ENCODE measurements around the gene AFAP1. TPM values are rescaled to one million over a fixed set of nuclear protein-coding genes. Genes with fewer than 3 reads are reported as not detected.

The AFAP1 gene
- total RNA-seq, 2 donors from 2014 or later = 29.7 to 43.9 TPM

GRCh38 chr4:7819446-7819845, 120.2 kb downstream of the AFAP1 start:
- Histone ChIP-seq H3K9me3 (no peaks in the 10 kb centered on the region), H3K4me1 (peaks cover 10% of the 10 kb centered on the region), H3K36me3 (no peaks in the 10 kb centered on the region), H3K9ac (ENCODE audit: low read depth in 2 of 2, low read length in 2 of 2) (no peak overlapping the region), H3K27me3 (no peaks in the 10 kb centered on the region), H3K4me3 (no peak overlapping the region), H3K27ac (no peak overlapping the region)
- TF ChIP-seq CTCF (IDR thresholded peaks at IDR 0.05) = no peak
- intact Hi-C loops (cut with DNase I) = no loop called here
- DNase-seq = no peak

GRCh38 chr4:7818399-7818911, 121.2 kb downstream of the AFAP1 start:
- Histone ChIP-seq H3K9ac (ENCODE audit: low read depth in 2 of 2, low read length in 2 of 2) (peak overlapping the region in 1 of 2 donors; percentile 7), H3K27ac (no peak overlapping the region), H3K36me3 (no peaks in the 10 kb centered on the region), H3K4me1 (peaks cover under 1% of the 10 kb centered on the region), H3K27me3 (no peaks in the 10 kb centered on the region), H3K9me3 (no peaks in the 10 kb centered on the region), H3K4me3 (no peak overlapping the region)
- no peak for DNase-seq
- intact Hi-C loops (cut with DNase I) = no loop called here
- TF ChIP-seq CTCF (IDR thresholded peaks at IDR 0.05) = no peak

- no peak for DNase-seq
- no peak for TF ChIP-seq CTCF (IDR thresholded peaks at IDR 0.05)
- H3K4me3 ChIP-seq = no peak overlapping the region
- no peak overlapping the region for H3K27ac ChIP-seq
- no peaks in the 10 kb centered on the region for H3K9me3 ChIP-seq
- no peak overlapping the region for H3K9ac ChIP-seq (ENCODE audit: low read depth in 2 of 2, low read length in 2 of 2)
- H3K36me3 ChIP-seq = no peaks in the 10 kb centered on the region
- H3K4me1 ChIP-seq = no peaks in the 10 kb centered on the region
- intact Hi-C loops (cut with DNase I) = no loop called here
- no peaks in the 10 kb centered on the region for H3K27me3 ChIP-seq
Measured at GRCh38 chr4:7817877-7818398, 121.7 kb downstream of the AFAP1 start.

- Histone ChIP-seq H3K4me1 (no peaks in the 10 kb centered on the region), H3K36me3 (no peaks in the 10 kb centered on the region), H3K27me3 (no peaks in the 10 kb centered on the region), H3K9ac (ENCODE audit: low read depth in 2 of 2, low read length in 2 of 2) (no peak overlapping the region), H3K9me3 (no peaks in the 10 kb centered on the region), H3K4me3 (no peak overlapping the region), H3K27ac (no peak overlapping the region)
- TF ChIP-seq CTCF (IDR thresholded peaks at IDR 0.05) = no peak
- DNase-seq = no peak
- intact Hi-C loops (cut with DNase I) = no loop called here
Measured at GRCh38 chr4:7816771-7817170, 122.9 kb downstream of the AFAP1 start.

- Histone ChIP-seq H3K9ac (ENCODE audit: low read depth in 2 of 2, low read length in 2 of 2) (no peak overlapping the region), H3K36me3 (no peaks in the 10 kb centered on the region), H3K4me1 (no peaks in the 10 kb centered on the region), H3K4me3 (no peak overlapping the region), H3K27ac (no peak overlapping the region), H3K27me3 (no peaks in the 10 kb centered on the region), H3K9me3 (no peaks in the 10 kb centered on the region)
- no peak for TF ChIP-seq CTCF (IDR thresholded peaks at IDR 0.05)
- intact Hi-C loops (cut with DNase I) = no loop called here
- DNase-seq = no peak
Measured at GRCh38 chr4:7815981-7816380, 123.7 kb downstream of the AFAP1 start.

Measured in colonic mucosa (tissue), 4 donors.